A549 (cell line): Measurements from ENCODE around the gene CGB2. TPM values are rescaled to one million over a fixed set of nuclear protein-coding genes. Genes with fewer than 3 reads are reported as not detected.
"Not testable (repeated sequence)": the region's sequence is repeated elsewhere in the genome, so short reads cannot be mapped to it uniquely, and the experiment has no call there.

ENCODE experiments used
- ATAC-seq, 2 experiments: fragments of 200-7000 bp in 1 of 2; fragments of >200 bp in 1 of 2; cut with Nextera tagmentation in 1 of 2; cut with Tn5 transposase in 1 of 2; 3 replicates each; pipeline versions ENCODE4 v1.8.0 to v1.9.1; 2018 to 2020; ENCODE audit warnings: mild to moderate bottlenecking in 1 of 2, moderate library complexity in 1 of 2
- CTCF ChIA-PET: fragments of 300-600 bp; sonication (Branson Sonifier 250); formaldehyde crosslinking; extraction: SDS; loops from one replicate; lab custom pipeline; 2021; ENCODE audit warnings: antibody characterized with exemption, inconsistent platforms; lab: Yijun Ruan, JAX
- POLR2A ChIA-PET: fragments of 350-600 bp; formaldehyde crosslinking; extraction: SDS; loops from one replicate; lab custom pipeline; 2021; ENCODE audit warnings: antibody characterized with exemption, inconsistent platforms; lab: Yijun Ruan, JAX
- DNase-seq, 2 experiments: peaks; one replicate each; pipeline versions ENCODE4 v3.0.0 to v3.0.0-alpha.2; 2011 to 2016; ENCODE audit warnings: low read depth in 1 of 2, low spot score in 1 of 2
- FAIRE-seq: peaks from 2 replicates; lab custom pipeline; 2011; peaks lifted over from hg19 to GRCh38; lab: Jason Lieb, UNC
- H3K27ac ChIP-seq, 2 experiments: fragments of >200 bp; sonication (Bioruptor Twin); formaldehyde crosslinking; 3 replicates each; pipeline ENCODE4 v1.5.1; 2016 to 2017
- H3K4me1 ChIP-seq: fragments of >200 bp; sonication (Bioruptor Twin); formaldehyde crosslinking; 3 replicates; pipeline ENCODE4 v1.6.1; 2016
- H3K4me2 ChIP-seq: fragments of >200 bp; sonication (Bioruptor Twin); formaldehyde crosslinking; 3 replicates; pipeline ENCODE4 v1.6.1; 2016
- H3K4me3 ChIP-seq: fragments of >200 bp; sonication (Bioruptor Twin); formaldehyde crosslinking; 3 replicates; pipeline ENCODE4 v1.5.1; 2016
- H3K9me3 ChIP-seq: fragments of >200 bp; sonication (Bioruptor Twin); formaldehyde crosslinking; 3 replicates; pipeline ENCODE4 v1.6.1; 2016
- CEBPB ChIP-seq, 2 experiments: fragments of >200 bp in 1 of 2; sonication (Bioruptor Twin) in 1 of 2; formaldehyde crosslinking in 1 of 2; IDR thresholded peaks; 2 replicates each; pipeline ENCODE4 v1.6.1; 2012 to 2016
- E2F6 ChIP-seq: IDR thresholded peaks from 2 replicates; pipeline ENCODE4 v1.6.1; 2012; ENCODE audit warnings: low read depth, borderline replicate concordance
- EHF ChIP-seq: fragments of 250-450 bp; sonication (Bioruptor Pico); IDR thresholded peaks from 2 replicates; pipeline ENCODE4 v1.5.0; 2020; ENCODE audit warnings: mild to moderate bottlenecking
- FOSL2 ChIP-seq, 2 experiments: fragments of 450-650 bp in 1 of 2; fragments of >200 bp in 1 of 2; sonication (Bioruptor Twin) in 1 of 2; formaldehyde crosslinking; IDR thresholded peaks; 2 replicates each; pipeline versions ENCODE4 v1.5.0 to v1.6.1; 2016 to 2020; ENCODE audit warnings: mild to moderate bottlenecking in 1 of 2, moderate library complexity in 1 of 2
- GATA3 ChIP-seq: IDR thresholded peaks from 2 replicates; pipeline ENCODE4 v1.6.1; 2012; ENCODE audit warnings: borderline replicate concordance
- JUN ChIP-seq, 2 experiments: fragments of >200 bp; sonication (Bioruptor Twin); formaldehyde crosslinking; IDR thresholded peaks; 2 replicates in 1 of 2; 3 replicates in 1 of 2; pipeline ENCODE4 v1.6.1; 2016 to 2017
- JUNB ChIP-seq: fragments of >200 bp; sonication (Bioruptor Twin); formaldehyde crosslinking; IDR thresholded peaks from 2 replicates; pipeline ENCODE4 v1.6.1; 2016
- MAX ChIP-seq: IDR thresholded peaks from 2 replicates; pipeline ENCODE4 v1.6.1; 2012
- POLR2A ChIP-seq: IDR thresholded peaks from 2 replicates; pipeline ENCODE4 v1.6.1; 2012; ENCODE audit warnings: mild to moderate bottlenecking, low read length
- WGBS: methylation state at CpG from one replicate; pipeline ENCODE4 v1.1.6; 2017; ENCODE audit errors: missing lambda C conversion rate; 5-methylcytosine and 5-hydroxymethylcytosine counted together
- polyA plus RNA-seq, 4 experiments: library from polyadenylated mRNA; depleted of rRNA in 3 of 4; stranded (reverse); fragments of >200 nt; fragmentation: RNase III in 1 of 4; extraction: RNeasy Plus Mini Kit Qiagen cat#74134 plus additional on column Dnase treatment in 1 of 4; gene quantifications; 2 replicates in 3 of 4; 3 replicates in 1 of 4; pipeline ENCODE4 v1.2.3, GENCODE V29; 2011 to 2017
- TF ChIP-seq, protein P1 (sequence below): IDR thresholded peaks from 2 replicates; pipeline ENCODE4 v1.6.1; 2012
- TF ChIP-seq, protein P2 (sequence below): fragments of >200 bp; sonication (Bioruptor Twin); formaldehyde crosslinking; IDR thresholded peaks from 3 replicates; pipeline ENCODE4 v1.5.1; 2016

CGB2 gene
- polyA plus RNA-seq, 2 of the 4 experiments (the other 2 are of a cell fraction) = not detected

GRCh38 chr19:49050376-49051033, 18.8 kb downstream of the CGB2 start:
- H3K4me1 ChIP-seq; H3K4me3 ChIP-seq; FAIRE-seq; TF ChIP-seq FOSL2 (IDR thresholded peaks at IDR 0.05): not testable (repeated sequence)
- 23% methylated on average over 23 of the region's 24 CpGs for WGBS
- peak overlapping the region; percentile 57 for H3K4me2 ChIP-seq
- peak overlapping the region; percentile 43 to 85; a peak in 5 of 6 replicates for H3K27ac ChIP-seq
- peak; percentile 69 to 79 for DNase-seq
- TF ChIP-seq MAX = peak; percentile 84
- TF ChIP-seq FOSL2 (CRISPR knock-in tag; IDR thresholded peaks at IDR 0.05) = peak; percentile 73
- TF ChIP-seq E2F6 = peak; percentile 71
- TF ChIP-seq, protein P1, sequence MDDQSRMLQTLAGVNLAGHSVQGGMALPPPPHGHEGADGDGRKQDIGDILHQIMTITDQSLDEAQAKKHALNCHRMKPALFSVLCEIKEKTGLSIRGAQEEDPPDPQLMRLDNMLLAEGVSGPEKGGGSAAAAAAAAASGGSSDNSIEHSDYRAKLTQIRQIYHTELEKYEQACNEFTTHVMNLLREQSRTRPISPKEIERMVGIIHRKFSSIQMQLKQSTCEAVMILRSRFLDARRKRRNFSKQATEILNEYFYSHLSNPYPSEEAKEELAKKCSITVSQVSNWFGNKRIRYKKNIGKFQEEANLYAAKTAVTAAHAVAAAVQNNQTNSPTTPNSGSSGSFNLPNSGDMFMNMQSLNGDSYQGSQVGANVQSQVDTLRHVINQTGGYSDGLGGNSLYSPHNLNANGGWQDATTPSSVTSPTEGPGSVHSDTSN = 0 out of 2 replicates have a peak, but pooled peaks have one; percentile 41
- peak; percentile 31; the same call in 1 of the 2 replicates for TF ChIP-seq JUNB
- TF ChIP-seq, all 56 proteins: peak for 5; not testable (repeated sequence) for 51
- CTCF ChIA-PET = interaction anchor here (1.7 kb wide), 1 partner anchor 57 kb away, joined by 5 read pairs; the partner anchor contains the start of genes GYS1 and RUVBL2
- POLR2A ChIA-PET, H3K9me3 ChIP-seq: not testable (repeated sequence)
- ATAC-seq = peak; percentile 86 to 95

DNA sequence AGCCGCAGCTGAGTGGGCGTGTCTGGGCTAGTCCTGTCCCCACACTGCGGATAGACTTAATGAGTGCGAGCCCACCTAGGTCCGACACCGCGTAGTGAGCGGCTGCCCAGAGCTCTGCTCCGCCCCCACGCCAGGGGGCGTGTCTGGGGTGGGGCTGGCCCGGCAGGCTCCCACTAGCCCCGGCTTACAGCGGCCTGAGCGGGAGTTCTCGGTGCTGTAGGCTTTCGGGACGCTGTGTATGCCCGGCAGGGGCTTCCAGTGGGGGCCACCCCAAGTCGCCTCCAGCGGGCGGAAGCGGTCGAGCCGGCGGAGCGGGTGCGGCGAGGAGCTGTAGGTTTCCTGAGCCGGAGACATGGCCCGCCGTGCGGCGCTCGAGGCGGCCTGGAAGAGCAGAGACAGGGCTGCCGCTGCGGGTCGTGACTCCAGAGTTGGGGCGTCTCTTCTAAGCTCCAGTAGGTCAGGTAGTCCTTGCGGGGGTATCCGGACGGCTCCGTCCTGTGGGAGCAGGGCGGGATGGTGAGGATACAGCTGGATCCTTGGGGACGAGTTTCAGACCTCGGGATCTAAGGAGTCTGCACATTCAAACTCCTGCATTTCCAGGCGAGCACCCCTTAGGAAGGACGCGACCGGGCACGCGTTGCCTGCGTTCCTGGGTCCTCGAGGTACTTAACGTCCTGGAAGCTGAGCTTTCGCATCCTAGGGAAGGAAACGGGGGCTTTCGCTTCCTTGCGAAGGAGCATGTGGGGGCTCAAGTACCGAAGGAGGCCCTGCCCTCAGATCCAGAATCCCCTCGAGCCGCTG, 24.6 kb downstream of the CGB2 start:
- peak overlapping the region; percentile 64 to 87 for H3K27ac ChIP-seq
- H3K4me2 ChIP-seq = peak overlapping the region; percentile 85
- DNase-seq = peak; percentile 64 to 92
- peak; percentile 88 to 92 for ATAC-seq
- CTCF ChIA-PET = interaction anchor here (0.6 to 7.3 kb wide), 22 partner anchors 9 to 269 kb away, joined by 3 to 96 read pairs (median 6); partner anchors contain the start of genes GYS1, KCNA7, NTF4 and RUVBL2
- peaks cover 11% of the 10 kb centered on the region for H3K4me1 ChIP-seq
- H3K4me3 ChIP-seq = peak overlapping the region; percentile 54
- TF ChIP-seq, protein P2, sequence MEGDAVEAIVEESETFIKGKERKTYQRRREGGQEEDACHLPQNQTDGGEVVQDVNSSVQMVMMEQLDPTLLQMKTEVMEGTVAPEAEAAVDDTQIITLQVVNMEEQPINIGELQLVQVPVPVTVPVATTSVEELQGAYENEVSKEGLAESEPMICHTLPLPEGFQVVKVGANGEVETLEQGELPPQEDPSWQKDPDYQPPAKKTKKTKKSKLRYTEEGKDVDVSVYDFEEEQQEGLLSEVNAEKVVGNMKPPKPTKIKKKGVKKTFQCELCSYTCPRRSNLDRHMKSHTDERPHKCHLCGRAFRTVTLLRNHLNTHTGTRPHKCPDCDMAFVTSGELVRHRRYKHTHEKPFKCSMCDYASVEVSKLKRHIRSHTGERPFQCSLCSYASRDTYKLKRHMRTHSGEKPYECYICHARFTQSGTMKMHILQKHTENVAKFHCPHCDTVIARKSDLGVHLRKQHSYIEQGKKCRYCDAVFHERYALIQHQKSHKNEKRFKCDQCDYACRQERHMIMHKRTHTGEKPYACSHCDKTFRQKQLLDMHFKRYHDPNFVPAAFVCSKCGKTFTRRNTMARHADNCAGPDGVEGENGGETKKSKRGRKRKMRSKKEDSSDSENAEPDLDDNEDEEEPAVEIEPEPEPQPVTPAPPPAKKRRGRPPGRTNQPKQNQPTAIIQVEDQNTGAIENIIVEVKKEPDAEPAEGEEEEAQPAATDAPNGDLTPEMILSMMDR = peak; percentile 15; the same call in 1 of the 3 replicates
- TF ChIP-seq JUN (IDR thresholded peaks at IDR 0.05) = peak in 1 of 2 experiments; percentile 44; a peak in 1 of 5 replicates
- TF ChIP-seq EHF = no peak
- TF ChIP-seq MAX = peak; percentile 76
- no peak for TF ChIP-seq CEBPB (IDR thresholded peaks at IDR 0.05)
- TF ChIP-seq GATA3 = peak; percentile 18; the same call in 1 of the 2 replicates
- TF ChIP-seq E2F6 = peak; percentile 80
- peak; percentile 48; the same call in 1 of the 2 replicates for TF ChIP-seq POLR2A
- WGBS = 16% methylated on average over 29 of the region's 63 CpGs
- FAIRE-seq = peak; percentile 36
- POLR2A ChIA-PET = interaction anchor here (0.5 to 1.8 kb wide), 6 partner anchors 9 to 283 kb away, joined by 3 to 5 read pairs (median 4); partner anchors contain the start of genes GYS1 and RUVBL2
- no peaks in the 10 kb centered on the region for H3K9me3 ChIP-seq

GRCh38 chr19:49056902-49057596, 25.4 kb downstream of the CGB2 start:
- ChIA-PET POLR2A (interaction anchor here (0.6 to 1.8 kb wide), 3 partner anchors 38 to 71 kb away, joined by 4 to 5 read pairs (median 4); no protein-coding TSS in a partner anchor), CTCF (interaction anchor here (0.6 to 7.3 kb wide), 16 partner anchors 8 to 80 kb away, joined by 3 to 96 read pairs (median 6); partner anchors contain the start of genes GYS1, KCNA7, NTF4 and RUVBL2)
- 81% methylated on average over 34 of the region's 34 CpGs for WGBS
- Histone ChIP-seq H3K4me1 (peaks cover 11% of the 10 kb centered on the region), H3K27ac (peak overlapping the region; percentile 64 to 87; a peak in 5 of 6 replicates), H3K4me2 (peak overlapping the region; percentile 85), H3K4me3 (peak overlapping the region; percentile 54)
- not testable (repeated sequence) for DNase-seq, FAIRE-seq, H3K9me3 ChIP-seq
- ATAC-seq = peak; percentile 4 to 6; a peak in 3 of 6 replicates
